GM12878 (cell line): ENCODE results near the gene CDC37L1. TPM values are rescaled to one million over a fixed set of nuclear protein-coding genes. Genes with fewer than 3 reads are reported as not detected.

Experiments
- ATAC-seq: fragments of 200-7000 bp; cut with Tn5 transposase; 3 replicates; pipeline ENCODE4 v1.9.1; 2020; ENCODE audit warnings: mild to moderate bottlenecking, moderate library complexity
- BruUV-seq: library from RNA; stranded (reverse); fragments of 400-500 nt; replicated peaks from 2 replicates; lab custom pipeline; 2021; lab: Mats Ljungman, UMichigan
- CTCF ChIA-PET: fragments of 300-600 bp; sonication (Branson Sonifier 250); formaldehyde crosslinking; extraction: SDS; loops from one replicate; lab custom pipeline; 2021; ENCODE audit warnings: inconsistent platforms; lab: Yijun Ruan, JAX
- POLR2A ChIA-PET: fragments of 350-600 bp; formaldehyde crosslinking; extraction: SDS; loops from one replicate; lab custom pipeline; 2021; ENCODE audit warnings: inconsistent platforms; lab: Charles Lee
- RAD21 ChIA-PET: fragments of 300-600 bp; sonication (Branson Sonifier 250); formaldehyde crosslinking; loops from one replicate; lab custom pipeline; 2023; ENCODE audit warnings: antibody characterized with exemption; ENCODE audit not compliant: unreplicated experiment; lab: Charles Lee
- SMC1A ChIA-PET: fragments of 300-600 bp; sonication (Branson Sonifier 250); formaldehyde crosslinking; loops from one replicate; lab custom pipeline; 2023; ENCODE audit not compliant: unreplicated experiment, uncharacterized antibody; lab: Charles Lee
- DNase-seq: peaks from one replicate; pipeline ENCODE4 v3.0.0-alpha.2; 2011; ENCODE audit warnings: low read depth, low spot score
- FAIRE-seq: peaks from 3 replicates; lab custom pipeline; 2011; peaks lifted over from hg19 to GRCh38; lab: Jason Lieb, UNC
- H2AFZ ChIP-seq: 2 replicates; pipeline ENCODE4 v1.6.0; 2011; ENCODE audit warnings: low read depth, low read length, control low read depth; ENCODE audit not compliant: control insufficient read depth
- H3K27ac ChIP-seq: 2 replicates; pipeline ENCODE4 v1.5.1; 2011; ENCODE audit warnings: control low read depth; ENCODE audit not compliant: control insufficient read depth, insufficient read depth
- H3K27me3 ChIP-seq, 2 experiments: replicated peaks in 1 of 2; 2 replicates each; pipeline versions ENCODE4 v1.6.0 to v1.6.1; 2011; ENCODE audit warnings: low read length in 1 of 2; ENCODE audit not compliant: control insufficient read depth in 2 of 2, insufficient read depth in 2 of 2
- H3K36me3 ChIP-seq, 2 experiments: 2 replicates each; pipeline ENCODE4 v1.5.1; 2011; ENCODE audit warnings: low read length in 1 of 2; ENCODE audit not compliant: control insufficient read depth in 2 of 2, insufficient read depth in 2 of 2
- H3K4me1 ChIP-seq: 2 replicates; pipeline ENCODE4 v1.6.1; 2011; ENCODE audit warnings: mild to moderate bottlenecking, low read length, moderate library complexity, mixed read lengths; ENCODE audit not compliant: control insufficient read depth, insufficient read depth
- H3K4me2 ChIP-seq: 2 replicates; pipeline ENCODE4 v1.6.0; 2011; ENCODE audit warnings: control low read depth; ENCODE audit not compliant: control insufficient read depth, insufficient read depth
- H3K4me3 ChIP-seq: fragments of 200-600 bp; sonication (generic); 2 replicates; pipeline ENCODE4 v1.5.1; 2016
- H3K79me2 ChIP-seq: 2 replicates; pipeline ENCODE4 v1.6.0; 2011; ENCODE audit warnings: low read length; ENCODE audit not compliant: control insufficient read depth, insufficient read depth
- H3K9ac ChIP-seq: 2 replicates; pipeline ENCODE4 v1.8.0; 2011; ENCODE audit warnings: low read length, control low read depth, mixed read lengths; ENCODE audit not compliant: control insufficient read depth, insufficient read depth
- H3K9me3 ChIP-seq: replicated peaks from 3 replicates; pipeline ENCODE4 v1.5.1; 2011; ENCODE audit warnings: mild to moderate bottlenecking, low read length; ENCODE audit not compliant: control insufficient read depth, insufficient read depth
- H4K20me1 ChIP-seq: 2 replicates; pipeline ENCODE4 v1.6.0; 2011; ENCODE audit not compliant: control insufficient read depth, insufficient read depth
- ASH2L ChIP-seq: fragments of 300-600, 200-600 bp; sonication (generic); IDR thresholded peaks from 2 replicates; pipeline ENCODE4 v1.6.1; 2017; ENCODE audit warnings: low read depth, mild to moderate bottlenecking, borderline replicate concordance
- BCLAF1 ChIP-seq: fragments of 450-650 bp; IDR thresholded peaks from 2 replicates; pipeline ENCODE4 v1.6.1; 2017; ENCODE audit warnings: antibody characterized with exemption, mild to moderate bottlenecking, moderate library complexity
- CEBPB ChIP-seq, 2 experiments: fragments of 150-350 bp in 1 of 2; IDR thresholded peaks; 2 replicates each; pipeline ENCODE4 v1.6.1; 2012 to 2014; ENCODE audit warnings: low read depth in 2 of 2, low read length in 2 of 2, borderline replicate concordance in 1 of 2, inconsistent platforms in 1 of 2
- GABPA ChIP-seq: IDR thresholded peaks from 2 replicates; pipeline ENCODE4 v1.6.1; 2014; ENCODE audit warnings: antibody characterized with exemption, low read depth, mild to moderate bottlenecking, inconsistent platforms
- IKZF1 ChIP-seq: fragments of 450-650 bp; conservative IDR thresholded peaks from 2 replicates; pipeline ENCODE4 v1.6.1; 2017; ENCODE audit warnings: antibody characterized with exemption, mild to moderate bottlenecking
- JUNB ChIP-seq: IDR thresholded peaks from 2 replicates; pipeline ENCODE4 v1.6.1; 2016; ENCODE audit warnings: antibody characterized with exemption, mild to moderate bottlenecking
- NFIC ChIP-seq: IDR thresholded peaks from 2 replicates; pipeline ENCODE4 v1.6.1; 2012; ENCODE audit warnings: low read depth, mild to moderate bottlenecking, inconsistent platforms, low read length, moderate library complexity
- NFXL1 ChIP-seq: fragments of 450-650 bp; IDR thresholded peaks from 2 replicates; pipeline ENCODE4 v1.6.1; 2017; ENCODE audit warnings: antibody characterized with exemption, mild to moderate bottlenecking, borderline replicate concordance
- PAX8 ChIP-seq: fragments of 450-650 bp; IDR thresholded peaks from 2 replicates; pipeline ENCODE4 v1.6.1; 2017; ENCODE audit warnings: mild to moderate bottlenecking, moderate library complexity
- POLR2AphosphoS2 ChIP-seq: IDR thresholded peaks from 2 replicates; pipeline ENCODE4 v1.6.1; 2011; ENCODE audit warnings: low read depth, mild to moderate bottlenecking, low read length, improper control_type of control experiment, moderate library complexity
- SIN3A ChIP-seq: IDR thresholded peaks from 2 replicates; pipeline ENCODE4 v1.6.1; 2012; ENCODE audit warnings: low read depth, low read length, improper control_type of control experiment
- SREBF1 ChIP-seq: IDR thresholded peaks from 2 replicates; pipeline ENCODE4 v1.6.1; 2012; ENCODE audit warnings: mild to moderate bottlenecking, low read length
- SREBF2 ChIP-seq: IDR thresholded peaks from 2 replicates; pipeline ENCODE4 v1.6.1; 2012; ENCODE audit warnings: mild to moderate bottlenecking, low read length
- SUPT20H ChIP-seq: IDR thresholded peaks from 2 replicates; pipeline ENCODE4 v1.6.1; 2011; ENCODE audit warnings: low read depth, mild to moderate bottlenecking, low read length, moderate library complexity, borderline replicate concordance; ENCODE audit not compliant: control insufficient read depth
- SUZ12 ChIP-seq: fragments of 200-600 bp; sonication (generic); IDR thresholded peaks from one replicate; pipeline ENCODE4 v1.6.1; 2018; ENCODE audit warnings: antibody characterized with exemption, mild to moderate bottlenecking; ENCODE audit not compliant: unreplicated experiment
- TCF3 ChIP-seq: IDR thresholded peaks from 2 replicates; pipeline ENCODE4 v1.6.1; 2012; ENCODE audit warnings: low read depth, mild to moderate bottlenecking, low read length, borderline replicate concordance; ENCODE audit not compliant: insufficient read depth
- WGBS: methylation state at CpG from one replicate; pipeline ENCODE4 v1.1.6; 2016; ENCODE audit warnings: low lambda C conversion rate; ENCODE audit not compliant: insufficient replicate concordance, insufficient coverage; ENCODE audit errors: missing lambda C conversion rate; 5-methylcytosine and 5-hydroxymethylcytosine counted together
- in situ Hi-C: fragments of 300-500 bp; cut with MboI; formaldehyde crosslinking; loops from 9 replicates; pipeline ENCODE4 v1.14.3; 2018; ENCODE audit warnings: mixed read lengths
- intact Hi-C: fragments of 100-400 bp; cut with micrococcal nuclease; formaldehyde crosslinking; loops from one replicate; pipeline ENCODE4 v1.14.2; 2022; ENCODE audit not compliant: unreplicated experiment
- polyA plus RNA-seq, 11 experiments: library from polyadenylated mRNA; depleted of rRNA in 4 of 11; unstranded in 6 of 11; stranded (reverse) in 5 of 11; fragments of >200 nt; fragmentation: Nextera tagmentation in 4 of 11; fragmentation: Illumina TruSeq in 1 of 11; extraction: Ambion mirVana in 4 of 11; extraction: Trizol in 1 of 11; gene quantifications; 1 replicate in 1 of 11; 2 replicates in 10 of 11; pipeline versions ENCODE4 v1.2.1 to v1.2.3, GENCODE V29; 2011 to 2016; ENCODE audit warnings: inconsistent platforms in 2 of 11, missing spikeins in 2 of 11, low read depth in 1 of 11
- total RNA-seq, 4 experiments: library from RNA; depleted of rRNA in 3 of 4; stranded (reverse); fragments of >200 nt in 3 of 4; fragmentation: Illumina TruSeq in 1 of 4; extraction: Trizol in 1 of 4; gene quantifications; 2 replicates each; pipeline versions ENCODE4 v1.2.1 to v1.2.3, GENCODE V29; 2013 to 2021
- TF ChIP-seq, protein P1 (sequence below): IDR thresholded peaks from 2 replicates; pipeline ENCODE4 v1.6.1; 2012; ENCODE audit warnings: improper control_type of control experiment, low read depth, low read length; ENCODE audit not compliant: insufficient replicate concordance

CDC37L1 gene
- total and polyA plus RNA-seq, 10 of the 15 experiments (the other 5 are each of a cell fraction or from before 2014, with no cell fraction given), result 2.2 to 16.6 (median 8.2) TPM

DNA sequence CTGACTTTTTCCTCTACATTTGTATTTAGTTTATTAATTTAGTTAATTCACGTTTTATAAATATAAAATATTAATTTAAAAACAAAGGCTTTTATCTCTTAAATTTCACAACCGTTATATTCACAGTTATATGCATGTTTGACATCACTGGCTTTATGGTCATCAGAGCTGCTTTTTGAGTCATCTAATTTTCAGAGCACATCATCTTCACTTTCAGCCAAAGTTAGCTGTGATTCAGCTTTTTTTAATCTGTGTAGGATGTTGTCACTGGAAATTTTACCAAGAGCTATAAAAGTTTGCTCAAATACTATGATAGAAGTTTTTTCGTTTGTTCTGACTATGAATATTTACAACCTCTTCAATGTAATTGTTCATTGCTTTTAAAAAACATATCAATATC is 12.4 kb downstream of the CDC37L1 start (continued):
- TF ChIP-seq, protein P1, sequence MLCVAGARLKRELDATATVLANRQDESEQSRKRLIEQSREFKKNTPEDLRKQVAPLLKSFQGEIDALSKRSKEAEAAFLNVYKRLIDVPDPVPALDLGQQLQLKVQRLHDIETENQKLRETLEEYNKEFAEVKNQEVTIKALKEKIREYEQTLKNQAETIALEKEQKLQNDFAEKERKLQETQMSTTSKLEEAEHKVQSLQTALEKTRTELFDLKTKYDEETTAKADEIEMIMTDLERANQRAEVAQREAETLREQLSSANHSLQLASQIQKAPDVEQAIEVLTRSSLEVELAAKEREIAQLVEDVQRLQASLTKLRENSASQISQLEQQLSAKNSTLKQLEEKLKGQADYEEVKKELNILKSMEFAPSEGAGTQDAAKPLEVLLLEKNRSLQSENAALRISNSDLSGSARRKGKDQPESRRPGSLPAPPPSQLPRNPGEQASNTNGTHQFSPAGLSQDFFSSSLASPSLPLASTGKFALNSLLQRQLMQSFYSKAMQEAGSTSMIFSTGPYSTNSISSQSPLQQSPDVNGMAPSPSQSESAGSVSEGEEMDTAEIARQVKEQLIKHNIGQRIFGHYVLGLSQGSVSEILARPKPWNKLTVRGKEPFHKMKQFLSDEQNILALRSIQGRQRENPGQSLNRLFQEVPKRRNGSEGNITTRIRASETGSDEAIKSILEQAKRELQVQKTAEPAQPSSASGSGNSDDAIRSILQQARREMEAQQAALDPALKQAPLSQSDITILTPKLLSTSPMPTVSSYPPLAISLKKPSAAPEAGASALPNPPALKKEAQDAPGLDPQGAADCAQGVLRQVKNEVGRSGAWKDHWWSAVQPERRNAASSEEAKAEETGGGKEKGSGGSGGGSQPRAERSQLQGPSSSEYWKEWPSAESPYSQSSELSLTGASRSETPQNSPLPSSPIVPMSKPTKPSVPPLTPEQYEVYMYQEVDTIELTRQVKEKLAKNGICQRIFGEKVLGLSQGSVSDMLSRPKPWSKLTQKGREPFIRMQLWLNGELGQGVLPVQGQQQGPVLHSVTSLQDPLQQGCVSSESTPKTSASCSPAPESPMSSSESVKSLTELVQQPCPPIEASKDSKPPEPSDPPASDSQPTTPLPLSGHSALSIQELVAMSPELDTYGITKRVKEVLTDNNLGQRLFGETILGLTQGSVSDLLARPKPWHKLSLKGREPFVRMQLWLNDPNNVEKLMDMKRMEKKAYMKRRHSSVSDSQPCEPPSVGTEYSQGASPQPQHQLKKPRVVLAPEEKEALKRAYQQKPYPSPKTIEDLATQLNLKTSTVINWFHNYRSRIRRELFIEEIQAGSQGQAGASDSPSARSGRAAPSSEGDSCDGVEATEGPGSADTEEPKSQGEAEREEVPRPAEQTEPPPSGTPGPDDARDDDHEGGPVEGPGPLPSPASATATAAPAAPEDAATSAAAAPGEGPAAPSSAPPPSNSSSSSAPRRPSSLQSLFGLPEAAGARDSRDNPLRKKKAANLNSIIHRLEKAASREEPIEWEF, result no peak
- 0 out of 2 replicates have a peak, but pooled peaks have one; percentile 9 for TF ChIP-seq JUNB
- no peak for TF ChIP-seq TCF3
- no peak for TF ChIP-seq POLR2AphosphoS2

GRCh38 chr9:4700091-4700490 is 20.7 kb downstream of the CDC37L1 start:
- no peaks in the 10 kb centered on the region for H3K27me3 ChIP-seq
- H3K9me3 ChIP-seq, result no peaks in the 10 kb centered on the region
- no TSS peak for BruUV-seq
- in situ Hi-C loops (no loop called here), intact Hi-C loops (no loop called here)
- 96% methylated on average over 3 of the region's 3 CpGs for WGBS
- no peak overlapping the region for H2AFZ ChIP-seq
- ChIA-PET POLR2A (no interaction called here), RAD21 (no interaction called here), CTCF (interaction anchor here (0.6 kb wide), 1 partner anchor 50 kb away, joined by 3 read pairs; no protein-coding TSS in a partner anchor), SMC1A (interaction anchor here (0.6 to 1.2 kb wide), 2 partner anchors 17 to 72 kb away, joined by 3 read pairs; no protein-coding TSS in a partner anchor)
- no peaks in the 10 kb centered on the region for H3K79me2 ChIP-seq
- H4K20me1 ChIP-seq, result no peaks in the 10 kb centered on the region
- FAIRE-seq (no peak), ATAC-seq (no peak), DNase-seq (no peak)
- no peak overlapping the region for H3K27ac ChIP-seq
- H3K4me1 ChIP-seq, result no peaks in the 10 kb centered on the region
- no peak overlapping the region for H3K9ac ChIP-seq
- H3K4me3 ChIP-seq, result no peak overlapping the region
- peaks cover 0 to 18% of the 10 kb centered on the region in 2 experiments for H3K36me3 ChIP-seq
- no peak overlapping the region for H3K4me2 ChIP-seq
- TF ChIP-seq GABPA (no peak), SREBF1 (no peak), NFIC (no peak), ASH2L (no peak), IKZF1 (no peak), SUPT20H (no peak), NFXL1 (no peak), CEBPB (IDR thresholded peaks at IDR 0.05; ENCODE audit: borderline replicate concordance in 1 of 2, low read depth in 2 of 2, low read length in 2 of 2) (no peak), PAX8 (no peak), SIN3A (no peak), SUZ12 (no peak), SREBF2 (no peak), BCLAF1 (no peak)
